Astrocyte (in vitro differentiated cells and primary cell): ENCODE measurements around the gene RMND1. TPM values are rescaled to one million over a fixed set of nuclear protein-coding genes. Genes with fewer than 3 reads are reported as not detected.

ENCODE experiments used
- DNase-seq: peaks from one replicate; pipeline ENCODE4 v3.0.0-alpha.2; 2010; ENCODE audit warnings: low read depth
- FAIRE-seq: peaks from 2 replicates; lab custom pipeline; 2011; peaks lifted over from hg19 to GRCh38; lab: Jason Lieb, UNC
- H2AFZ ChIP-seq: 2 replicates; pipeline ENCODE4 v1.6.0; 2012; ENCODE audit warnings: low read depth, low read length, inconsistent platforms
- H3K27ac ChIP-seq: 2 replicates; pipeline ENCODE4 v1.5.1; 2011; ENCODE audit warnings: low read depth, low read length, inconsistent platforms
- H3K27me3 ChIP-seq: 2 replicates; pipeline ENCODE4 v1.6.0; 2011; ENCODE audit warnings: low read length, inconsistent platforms; ENCODE audit not compliant: insufficient read depth
- H3K36me3 ChIP-seq: 2 replicates; pipeline ENCODE4 v1.5.1; 2011; ENCODE audit warnings: low read length, inconsistent platforms; ENCODE audit not compliant: insufficient read depth
- H3K4me1 ChIP-seq: 2 replicates; pipeline ENCODE4 v1.5.1; 2011; ENCODE audit warnings: low read length, inconsistent platforms; ENCODE audit not compliant: insufficient read depth
- H3K4me2 ChIP-seq: 2 replicates; pipeline ENCODE4 v1.6.0; 2012; ENCODE audit warnings: low read length, inconsistent platforms
- H3K4me3 ChIP-seq: 2 replicates; pipeline ENCODE4 v1.5.1; 2011; ENCODE audit warnings: low read depth, mild to moderate bottlenecking, low read length, inconsistent platforms; ENCODE audit not compliant: insufficient read depth
- H3K79me2 ChIP-seq: 2 replicates; pipeline ENCODE4 v1.6.0; 2012; ENCODE audit warnings: mild to moderate bottlenecking, low read length, inconsistent platforms; ENCODE audit not compliant: insufficient read depth
- H3K9ac ChIP-seq: 2 replicates; pipeline ENCODE4 v1.6.0; 2012; ENCODE audit warnings: mild to moderate bottlenecking, low read length, inconsistent platforms
- H3K9me3 ChIP-seq: 2 replicates; pipeline ENCODE4 v1.5.1; 2012; ENCODE audit warnings: low read depth, mild to moderate bottlenecking, low read length, inconsistent platforms; ENCODE audit not compliant: insufficient read depth
- H4K20me1 ChIP-seq: 2 replicates; pipeline ENCODE4 v1.6.0; 2012; ENCODE audit warnings: low read length, inconsistent platforms; ENCODE audit not compliant: insufficient read depth
- H3K27ac Mint-ChIP-seq: one replicate; pipeline ENCODE4 v1.8.0; 2021; ENCODE audit warnings: mild to moderate bottlenecking, mixed read lengths; ENCODE audit not compliant: unreplicated experiment
- H3K27me3 Mint-ChIP-seq: one replicate; pipeline ENCODE4 v1.8.0; 2021; ENCODE audit warnings: low read depth, mixed read lengths; ENCODE audit not compliant: unreplicated experiment
- H3K36me3 Mint-ChIP-seq: one replicate; pipeline ENCODE4 v1.8.0; 2021; ENCODE audit warnings: low read depth, mixed read lengths; ENCODE audit not compliant: unreplicated experiment
- H3K4me1 Mint-ChIP-seq: one replicate; pipeline ENCODE4 v1.8.0; 2021; ENCODE audit warnings: low read depth, mixed read lengths; ENCODE audit not compliant: unreplicated experiment
- H3K4me3 Mint-ChIP-seq: one replicate; pipeline ENCODE4 v1.8.0; 2021; ENCODE audit warnings: mild to moderate bottlenecking, moderate library complexity, mixed read lengths; ENCODE audit not compliant: unreplicated experiment
- H3K9me3 Mint-ChIP-seq: one replicate; pipeline ENCODE4 v1.8.0; 2021; ENCODE audit warnings: mild to moderate bottlenecking, mixed read lengths; ENCODE audit not compliant: unreplicated experiment
- EZH2 ChIP-seq: IDR thresholded peaks from 2 replicates; pipeline ENCODE4 v1.6.1; 2012; ENCODE audit warnings: mild to moderate bottlenecking, low read length, inconsistent platforms; ENCODE audit not compliant: insufficient read depth
- total RNA-seq: library from RNA; stranded (reverse); gene quantifications from 2 replicates; pipeline ENCODE4 v1.2.1, GENCODE V29; 2021
- TF ChIP-seq, protein P1 (sequence below): IDR thresholded peaks from 2 replicates; pipeline ENCODE4 v1.5.1; 2011; ENCODE audit warnings: low read depth, mild to moderate bottlenecking, inconsistent platforms, low read length, moderate library complexity; ENCODE audit not compliant: insufficient read depth

The RMND1 gene
- total RNA-seq, 1 donor from 2014 or later: 25.9 TPM

DNA sequence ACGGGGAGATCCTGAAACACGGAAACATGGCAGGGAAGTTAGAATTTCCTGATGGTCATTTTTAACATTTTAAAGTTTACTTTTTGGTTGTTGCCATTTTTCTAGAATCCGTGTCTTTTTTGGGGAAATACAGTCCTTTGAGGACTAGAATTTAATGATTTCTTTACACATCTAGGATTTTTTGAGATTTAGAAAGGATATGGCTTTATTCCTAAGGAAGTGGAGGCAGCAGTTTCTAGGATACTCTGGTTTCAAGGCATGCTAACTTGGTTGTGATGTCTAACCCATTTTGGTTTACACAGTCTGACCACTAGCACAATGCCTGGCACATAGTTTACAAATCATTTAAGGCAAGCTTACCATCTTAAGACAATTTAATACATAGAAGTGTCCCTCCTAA lies 59.5 kb downstream of the RMND1 start:
- Histone ChIP-seq H3K79me2 (peaks cover 82% of the 10 kb centered on the region), H3K4me2 (peak overlapping the region; percentile 89), H2AFZ (no peak overlapping the region), H3K4me1 (peaks cover 40% of the 10 kb centered on the region), H3K36me3 (peaks cover 3% of the 10 kb centered on the region), H3K27ac (peak overlapping the region; percentile 53), H3K27me3 (no peaks in the 10 kb centered on the region), H3K9me3 (no peaks in the 10 kb centered on the region), H4K20me1 (peaks cover 57% of the 10 kb centered on the region), H3K4me3 (peak overlapping the region; percentile 80), H3K9ac (peak overlapping the region; percentile 75)
- H3K4me3 Mint-ChIP-seq: peak overlapping the region; percentile 93
- H3K9me3 Mint-ChIP-seq: no peaks in the 10 kb centered on the region
- DNase-seq: no peak
- TF ChIP-seq, protein P1, sequence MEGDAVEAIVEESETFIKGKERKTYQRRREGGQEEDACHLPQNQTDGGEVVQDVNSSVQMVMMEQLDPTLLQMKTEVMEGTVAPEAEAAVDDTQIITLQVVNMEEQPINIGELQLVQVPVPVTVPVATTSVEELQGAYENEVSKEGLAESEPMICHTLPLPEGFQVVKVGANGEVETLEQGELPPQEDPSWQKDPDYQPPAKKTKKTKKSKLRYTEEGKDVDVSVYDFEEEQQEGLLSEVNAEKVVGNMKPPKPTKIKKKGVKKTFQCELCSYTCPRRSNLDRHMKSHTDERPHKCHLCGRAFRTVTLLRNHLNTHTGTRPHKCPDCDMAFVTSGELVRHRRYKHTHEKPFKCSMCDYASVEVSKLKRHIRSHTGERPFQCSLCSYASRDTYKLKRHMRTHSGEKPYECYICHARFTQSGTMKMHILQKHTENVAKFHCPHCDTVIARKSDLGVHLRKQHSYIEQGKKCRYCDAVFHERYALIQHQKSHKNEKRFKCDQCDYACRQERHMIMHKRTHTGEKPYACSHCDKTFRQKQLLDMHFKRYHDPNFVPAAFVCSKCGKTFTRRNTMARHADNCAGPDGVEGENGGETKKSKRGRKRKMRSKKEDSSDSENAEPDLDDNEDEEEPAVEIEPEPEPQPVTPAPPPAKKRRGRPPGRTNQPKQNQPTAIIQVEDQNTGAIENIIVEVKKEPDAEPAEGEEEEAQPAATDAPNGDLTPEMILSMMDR: no peak
- TF ChIP-seq EZH2: no peak
- no peak for FAIRE-seq
- peak overlapping the region; percentile 75 for H3K27ac Mint-ChIP-seq
- H3K36me3 Mint-ChIP-seq: peaks cover 6% of the 10 kb centered on the region
- peaks cover 30% of the 10 kb centered on the region for H3K4me1 Mint-ChIP-seq
- H3K27me3 Mint-ChIP-seq: no peaks in the 10 kb centered on the region

DNA sequence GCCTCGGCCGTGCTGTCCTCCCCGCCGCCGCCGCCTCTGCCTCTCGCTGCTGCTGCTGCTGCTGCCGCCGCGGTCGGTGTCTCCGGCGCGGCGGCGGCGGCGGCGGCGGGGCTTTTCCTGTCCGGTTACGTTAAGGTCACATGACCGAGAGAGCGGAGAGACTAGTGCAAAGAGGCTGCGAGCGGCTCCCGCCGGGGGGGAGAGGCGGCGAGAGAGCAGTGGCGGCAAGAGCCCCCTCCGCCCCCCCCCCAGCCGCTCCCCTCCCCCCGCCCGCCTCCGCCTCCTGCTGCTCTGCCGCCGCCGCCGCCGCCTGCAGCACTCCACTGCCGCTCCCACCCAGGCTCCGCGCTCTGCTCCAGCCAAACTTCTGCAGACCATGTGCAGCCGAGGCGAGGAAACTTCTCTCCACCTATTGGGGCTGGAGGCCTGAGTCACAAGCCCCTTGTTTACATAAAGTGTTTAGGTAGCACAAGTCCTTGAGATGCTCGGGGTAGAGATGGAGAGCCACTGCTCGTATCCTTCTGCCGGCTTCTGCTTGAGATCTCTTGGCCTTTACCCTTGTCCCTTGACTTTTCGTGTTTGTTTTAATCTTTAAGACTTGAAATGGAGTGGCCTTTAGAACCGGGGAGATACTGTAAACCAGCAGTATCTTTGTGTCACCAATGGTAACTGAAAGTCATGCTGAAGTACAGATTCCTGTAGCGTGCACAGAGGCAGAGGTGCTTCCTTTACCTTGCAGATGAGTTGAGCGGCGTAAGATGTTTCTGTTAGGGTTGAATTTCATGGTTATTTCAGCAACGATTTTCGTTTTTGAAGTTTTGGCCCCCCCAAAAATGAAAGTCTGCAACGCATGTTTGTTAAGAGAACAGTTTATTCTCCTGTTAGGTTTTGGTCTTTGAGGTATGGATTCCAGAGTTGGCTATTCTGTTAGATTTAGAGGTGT lies 60.2 kb downstream of the RMND1 start, which contains the start of gene ZBTB2:
Gene ZBTB2, minus strand, starts transcription at position 89 of the 943 bp plus-strand sequence. CDS start 17,922 bp downstream, outside the sequence.
- H3K4me1 Mint-ChIP-seq: peaks cover 31% of the 10 kb centered on the region
- H3K79me2 ChIP-seq: peaks cover 82% of the 10 kb centered on the region
- DNase-seq: peak; percentile 79

More for the DNA sequence above, 60.2 kb downstream of the RMND1 start, which contains the start of gene ZBTB2:
- Histone ChIP-seq H2AFZ (no peak within 1 kb of the TSS), H3K36me3 (peaks cover 3% of the 10 kb centered on the region), H3K4me1 (peaks cover 45% of the 10 kb centered on the region), H3K4me2 (peak within 1 kb of the TSS; percentile 89), H3K9me3 (no peaks in the 10 kb centered on the region), H4K20me1 (peaks cover 50% of the 10 kb centered on the region), H3K9ac (peak within 1 kb of the TSS; percentile 96), H3K27me3 (no peaks in the 10 kb centered on the region), H3K4me3 (peak within 1 kb of the TSS; percentile 80), H3K27ac (peak within 1 kb of the TSS; percentile 93)
- H3K27ac Mint-ChIP-seq: peak within 1 kb of the TSS; percentile 75
- no peaks in the 10 kb centered on the region for H3K27me3 Mint-ChIP-seq
- no peak for TF ChIP-seq EZH2
- TF ChIP-seq, protein P1: no peak
- FAIRE-seq: no peak
- H3K4me3 Mint-ChIP-seq: peak within 1 kb of the TSS; percentile 93
- peaks cover 6% of the 10 kb centered on the region for H3K36me3 Mint-ChIP-seq
- H3K9me3 Mint-ChIP-seq: no peaks in the 10 kb centered on the region
